Hepatocyte (in vitro differentiated cells): ENCODE results near the gene ZSCAN31. TPM values are rescaled to one million over a fixed set of nuclear protein-coding genes. Genes with fewer than 3 reads are reported as not detected.

ENCODE experiments used
- DNase-seq: peaks from one replicate; pipeline ENCODE4 v3.0.0-alpha.2; 2016; ENCODE audit warnings: low spot score
- H2AFZ ChIP-seq: fragments of 200-600 bp; sonication (generic); 2 replicates; pipeline ENCODE4 v1.6.0; 2016; ENCODE audit warnings: antibody characterized with exemption, mild to moderate bottlenecking
- H3K27ac ChIP-seq: fragments of 200-600 bp; sonication (generic); 2 replicates; pipeline ENCODE4 v1.5.1; 2016; ENCODE audit warnings: mild to moderate bottlenecking
- H3K27me3 ChIP-seq: fragments of 200-600 bp; sonication (generic); 2 replicates; pipeline ENCODE4 v1.6.1; 2016
- H3K36me3 ChIP-seq: fragments of 200-600 bp; sonication (generic); replicated peaks from 2 replicates; pipeline ENCODE4 v1.5.1; 2016; ENCODE audit warnings: low read depth; ENCODE audit not compliant: insufficient read depth
- H3K4me1 ChIP-seq: fragments of 200-600 bp; sonication (generic); 2 replicates; pipeline ENCODE4 v1.5.1; 2016; ENCODE audit warnings: mild to moderate bottlenecking, moderate library complexity; ENCODE audit not compliant: insufficient read depth
- H3K4me2 ChIP-seq: fragments of 200-600 bp; sonication (generic); 2 replicates; pipeline ENCODE4 v1.6.0; 2016
- H3K4me3 ChIP-seq: fragments of 200-600 bp; sonication (generic); 2 replicates; pipeline ENCODE4 v1.5.1; 2016; ENCODE audit warnings: mild to moderate bottlenecking
- H3K79me2 ChIP-seq: fragments of 200-600 bp; sonication (generic); 2 replicates; pipeline ENCODE4 v1.6.0; 2017; ENCODE audit warnings: mild to moderate bottlenecking
- H3K9me2 ChIP-seq: fragments of 200-600 bp; sonication (generic); replicated peaks from 2 replicates; pipeline ENCODE4 v1.6.0; 2017; ENCODE audit warnings: mild to moderate bottlenecking; ENCODE audit not compliant: insufficient read depth
- H3K9me3 ChIP-seq: fragments of 200-600 bp; sonication (generic); 2 replicates; pipeline ENCODE4 v1.5.1; 2016; ENCODE audit warnings: low read depth, mild to moderate bottlenecking
- H4K20me1 ChIP-seq: fragments of 200-600 bp; sonication (generic); 2 replicates; pipeline ENCODE4 v1.6.0; 2016; ENCODE audit warnings: mild to moderate bottlenecking; ENCODE audit not compliant: insufficient read depth, poor library complexity, severe bottlenecking
- CTCF ChIP-seq: fragments of 200-600 bp; sonication (generic); IDR thresholded peaks from 2 replicates; pipeline ENCODE4 v1.5.1; 2016; ENCODE audit warnings: antibody characterized with exemption, mild to moderate bottlenecking; ENCODE audit not compliant: poor library complexity
- EZH2 ChIP-seq: fragments of 200-600 bp; sonication (generic); IDR thresholded peaks from 2 replicates; pipeline ENCODE4 v1.6.1; 2016; ENCODE audit warnings: antibody characterized with exemption, mild to moderate bottlenecking, borderline replicate concordance
- EZH2phosphoT487 ChIP-seq: fragments of 200-600 bp; sonication (generic); IDR thresholded peaks from one replicate; pipeline ENCODE4 v1.6.1; 2018; ENCODE audit warnings: antibody characterized with exemption, mild to moderate bottlenecking, low read depth, moderate library complexity; ENCODE audit not compliant: unreplicated experiment, severe bottlenecking
- WGBS: methylation state at CpG from one replicate; pipeline ENCODE4 v1.1.6; 2016; ENCODE audit warnings: low lambda C conversion rate; ENCODE audit errors: missing lambda C conversion rate; 5-methylcytosine and 5-hydroxymethylcytosine counted together
- polyA plus RNA-seq: library from polyadenylated mRNA; unstranded; fragments of >200 nt; fragmentation: Nextera tagmentation; extraction: Ambion mirVana; gene quantifications from 2 replicates; pipeline ENCODE4 v1.2.1, GENCODE V29; 2016
- total RNA-seq: library from RNA; depleted of rRNA; stranded (reverse); fragments of >200 nt; gene quantifications from 2 replicates; pipeline ENCODE4 v1.2.3, GENCODE V29; 2014

The ZSCAN31 gene
- total and polyA plus RNA-seq, 2 experiments from 2014 or later: 1.8 to 4.6 TPM

- TF ChIP-seq CTCF (no peak), EZH2phosphoT487 (no peak), EZH2 (no peak)
- no peaks in the 10 kb centered on the region for H3K9me3 ChIP-seq
- H3K36me3 ChIP-seq: no peaks in the 10 kb centered on the region
- H3K27ac ChIP-seq: peak overlapping the region; percentile 77
- no peak overlapping the region for H2AFZ ChIP-seq
- WGBS: 81% methylated on average over 2 of the region's 2 CpGs
- DNase-seq: no peak
- no peaks in the 10 kb centered on the region for H4K20me1 ChIP-seq
- H3K4me1 ChIP-seq: peaks cover 19% of the 10 kb centered on the region
- H3K4me3 ChIP-seq: no peak overlapping the region
- peaks cover 38% of the 10 kb centered on the region for H3K79me2 ChIP-seq
- H3K9me2 ChIP-seq: no peaks in the 10 kb centered on the region
- H3K27me3 ChIP-seq: peaks cover 8% of the 10 kb centered on the region
- peak overlapping the region; percentile 73 for H3K4me2 ChIP-seq
These were observed 15.6 kb upstream of the ZSCAN31 start for GRCh38 chr6:28351493-28351925.

GRCh38 chr6:28351087-28351486, 15.1 kb upstream of the ZSCAN31 start:
- Histone ChIP-seq H3K4me3 (no peak overlapping the region), H3K36me3 (no peaks in the 10 kb centered on the region), H3K79me2 (peaks cover 38% of the 10 kb centered on the region), H3K27ac (peak overlapping the region; percentile 77), H3K4me2 (peak overlapping the region; percentile 73), H3K4me1 (peaks cover 17% of the 10 kb centered on the region), H3K9me3 (no peaks in the 10 kb centered on the region), H3K9me2 (no peaks in the 10 kb centered on the region), H4K20me1 (no peaks in the 10 kb centered on the region), H3K27me3 (peaks cover 8% of the 10 kb centered on the region), H2AFZ (no peak overlapping the region)
- no peak for TF ChIP-seq EZH2
- no peak for TF ChIP-seq CTCF
- no peak for TF ChIP-seq EZH2phosphoT487
- peak; percentile 35 for DNase-seq
- WGBS: 70% methylated on average over 2 of the region's 2 CpGs

GRCh38 chr6:28349892-28350737, 14.2 kb upstream of the ZSCAN31 start, which contains the start of gene ZKSCAN3:
TSS of gene ZKSCAN3 (plus strand) at chr6:28349947. CDS start at chr6:28359587, 9,640 bp downstream.
- 3% methylated on average over 30 of the region's 30 CpGs for WGBS
- peak within 1 kb of the TSS; percentile 72 for H3K4me3 ChIP-seq
- no peaks in the 10 kb centered on the region for H3K9me2 ChIP-seq
- DNase-seq: peak; percentile 91
- H3K27me3 ChIP-seq: peaks cover 8% of the 10 kb centered on the region
- peak within 1 kb of the TSS; percentile 73 for H3K4me2 ChIP-seq
- peak within 1 kb of the TSS; percentile 77 for H3K27ac ChIP-seq
- peaks cover 38% of the 10 kb centered on the region for H3K79me2 ChIP-seq
- no peaks in the 10 kb centered on the region for H3K36me3 ChIP-seq
- no peaks in the 10 kb centered on the region for H3K9me3 ChIP-seq
- TF ChIP-seq EZH2phosphoT487 (no peak), EZH2 (no peak), CTCF (no peak)
- H3K4me1 ChIP-seq: peaks cover 12% of the 10 kb centered on the region
- H2AFZ ChIP-seq: peak within 1 kb of the TSS; percentile 95
- H4K20me1 ChIP-seq: no peaks in the 10 kb centered on the region
